Measurements from ENCODE around the gene CCNQ. TPM values are rescaled to one million over a fixed set of nuclear protein-coding genes. Genes with fewer than 3 reads are reported as not detected.

CCNQ gene
- polyA plus RNA-seq, 1 donor (not counting 4 experiments of a cell fraction or from before 2014, with no cell fraction given) = 31.1 TPM

DNA sequence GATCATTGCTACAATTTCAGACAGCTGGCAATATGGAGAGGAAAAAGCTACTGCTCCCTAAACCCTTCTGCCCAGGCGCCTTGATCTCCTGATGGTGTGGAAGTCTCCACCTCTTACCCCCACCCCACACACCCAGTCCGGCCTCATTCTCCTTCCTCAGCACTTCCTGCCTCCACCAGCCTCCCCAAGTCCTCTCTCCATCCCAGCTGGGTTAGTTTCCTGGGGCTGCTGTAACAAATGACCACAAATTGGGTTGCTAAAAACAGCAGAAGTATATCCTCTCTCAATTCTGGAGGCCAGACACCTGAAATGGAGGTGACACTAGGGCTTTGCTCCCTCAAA, 1.1 kb upstream of the CCNQ start:
- Histone ChIP-seq H3K27ac (ENCODE audit: control insufficient read depth, insufficient read depth, low read length) (no peak overlapping the region), H3K4me1 (ENCODE audit: control insufficient read depth, extremely low read depth, insufficient read depth, low read length) (peaks cover 20% of the 10 kb centered on the region), H3K4me2 (ENCODE audit: control insufficient read depth, extremely low read depth, insufficient read depth, low read depth, low read length) (peak overlapping the region; percentile 85), H3K27me3 (ENCODE audit: control insufficient read depth, extremely low read depth, insufficient read depth, low read length) (no peaks in the 10 kb centered on the region), H3K36me3 (ENCODE audit: control insufficient read depth in 2 of 2, extremely low read depth in 1 of 2, insufficient read depth in 2 of 2, low read length in 2 of 2) (peaks cover 0 to 2% of the 10 kb centered on the region in 2 experiments), H3K9me3 (ENCODE audit: control insufficient read depth, low read depth, low read length) (no peaks in the 10 kb centered on the region), H2AFZ (ENCODE audit: control insufficient read depth, low read length) (peak overlapping the region; percentile 59), H3K4me3 (ENCODE audit: control insufficient read depth in 2 of 3, extremely low read depth in 1 of 3, insufficient read depth in 2 of 3, low read depth in 1 of 3, low read length in 3 of 3) (peak overlapping the region; percentile 42 to 72 (median 55)), H3K79me2 (ENCODE audit: control insufficient read depth, insufficient read depth, low read length) (peaks cover 19% of the 10 kb centered on the region), H4K20me1 (ENCODE audit: control insufficient read depth, extremely low read depth, insufficient read depth, low read length) (no peaks in the 10 kb centered on the region), H3K9me1 (ENCODE audit: control insufficient read depth, extremely low read depth, insufficient read depth, low read length) (no peaks in the 10 kb centered on the region), H3K9ac (ENCODE audit: control insufficient read depth, extremely low read depth, insufficient read depth, low read length) (peak overlapping the region; percentile 59)
- FAIRE-seq (no peak), DNase-seq (ENCODE audit: low read depth, low spot score) (no peak)
- TF ChIP-seq CTCF (optimal IDR thresholded peaks at IDR 0.05 in 1 of 3, IDR thresholded peaks at IDR 0.05 in 1 of 3, conservative IDR thresholded peaks at IDR 0.05 in 1 of 3; ENCODE audit: extremely low read depth in 1 of 3, insufficient read depth in 2 of 3, low read length in 3 of 3) (no peak), EZH2 (IDR thresholded peaks at IDR 0.05; ENCODE audit: low read length) (no peak)
- dilution Hi-C loops (cut with MboI; ENCODE audit: extremely low pct_ligation_motif_present, low sequenced_read_pairs) = no loop called here

GRCh38 chrX:153599192-153600031, 473 bp upstream of the CCNQ start:
- dilution Hi-C loops (cut with MboI; ENCODE audit: extremely low pct_ligation_motif_present, low sequenced_read_pairs) = no loop called here
- Histone ChIP-seq H3K36me3 (ENCODE audit: control insufficient read depth in 2 of 2, extremely low read depth in 1 of 2, insufficient read depth in 2 of 2, low read length in 2 of 2) (peaks cover 0 to 2% of the 10 kb centered on the region in 2 experiments), H3K27me3 (ENCODE audit: control insufficient read depth, extremely low read depth, insufficient read depth, low read length) (no peaks in the 10 kb centered on the region), H3K4me1 (ENCODE audit: control insufficient read depth, extremely low read depth, insufficient read depth, low read length) (peaks cover 20% of the 10 kb centered on the region), H3K4me3 (ENCODE audit: control insufficient read depth in 2 of 3, extremely low read depth in 1 of 3, insufficient read depth in 2 of 3, low read depth in 1 of 3, low read length in 3 of 3) (peak overlapping the region; percentile 42 to 72 (median 55)), H3K9ac (ENCODE audit: control insufficient read depth, extremely low read depth, insufficient read depth, low read length) (peak overlapping the region; percentile 59), H3K9me1 (ENCODE audit: control insufficient read depth, extremely low read depth, insufficient read depth, low read length) (no peaks in the 10 kb centered on the region), H3K79me2 (ENCODE audit: control insufficient read depth, insufficient read depth, low read length) (peaks cover 19% of the 10 kb centered on the region), H2AFZ (ENCODE audit: control insufficient read depth, low read length) (peak overlapping the region; percentile 59), H3K27ac (ENCODE audit: control insufficient read depth, insufficient read depth, low read length) (peak overlapping the region; percentile 1), H3K9me3 (ENCODE audit: control insufficient read depth, low read depth, low read length) (no peaks in the 10 kb centered on the region), H3K4me2 (ENCODE audit: control insufficient read depth, extremely low read depth, insufficient read depth, low read depth, low read length) (peak overlapping the region; percentile 85), H4K20me1 (ENCODE audit: control insufficient read depth, extremely low read depth, insufficient read depth, low read length) (no peaks in the 10 kb centered on the region)
- FAIRE-seq (no peak), DNase-seq (ENCODE audit: low read depth, low spot score) (peak; percentile 33)
- no peak for TF ChIP-seq CTCF (optimal IDR thresholded peaks at IDR 0.05 in 1 of 3, IDR thresholded peaks at IDR 0.05 in 1 of 3, conservative IDR thresholded peaks at IDR 0.05 in 1 of 3; ENCODE audit: extremely low read depth in 1 of 3, insufficient read depth in 2 of 3, low read length in 3 of 3)
- TF ChIP-seq EZH2 (IDR thresholded peaks at IDR 0.05; ENCODE audit: low read length) = no peak
